ENCODE data around the gene RBMY1D. TPM values are rescaled to one million over a fixed set of nuclear protein-coding genes. Genes with fewer than 3 reads are reported as not detected.
"Not testable (repeated sequence)": the region's sequence is repeated elsewhere in the genome, so short reads cannot be mapped to it uniquely, and the experiment has no call there.

RBMY1D gene
- total RNA-seq, result not detected
- not detected for polyA plus RNA-seq (ENCODE audit: insufficient read depth, low read depth, low replicate concordance)
- long read RNA-seq, donor 1, result 0 reads
- long read RNA-seq, donor 2, result 0 reads
- long read RNA-seq, donor 3, result 0 reads
- long read RNA-seq, donor 4, result 0 reads
- long read RNA-seq, donor 5, result 0 reads
- long read RNA-seq, donor 6, result 0 reads
- long read RNA-seq, donor 7, result 0 reads
- long read RNA-seq, donor 8, result 0 reads
- long read RNA-seq, donor 9, result 0 reads
- long read RNA-seq, donor 10, result 0 reads

DNA sequence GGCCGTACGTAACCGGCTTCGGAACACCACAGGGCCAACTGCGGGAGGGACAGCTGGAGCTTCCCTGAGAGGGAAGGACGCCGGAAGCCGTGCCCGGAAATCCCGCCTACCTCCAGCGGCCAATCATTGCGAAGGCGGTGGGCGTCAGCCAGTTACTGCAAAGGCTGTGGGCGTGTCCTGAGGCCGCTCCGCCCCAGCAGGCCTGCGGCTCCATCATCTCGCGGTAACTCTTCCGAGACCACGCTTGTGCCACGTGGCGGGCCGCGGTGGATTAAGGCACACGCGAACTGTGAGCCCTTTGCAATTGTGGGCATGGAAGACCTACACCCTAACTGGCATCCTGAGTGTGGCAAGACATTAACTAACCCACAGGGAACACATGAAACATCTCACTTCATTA, at the start of gene RBMY1D:
RBMY1D (minus strand) TSS at position 101 of the 400 bp plus-strand sequence. CDS start 2,013 bp downstream, outside the sequence.
- DNase-seq; H3K27ac ChIP-seq (ENCODE audit: low read depth in 2 of 2, low read length in 2 of 2); H3K36me3 ChIP-seq (ENCODE audit: control insufficient read depth in 2 of 3, insufficient read depth in 3 of 3, low read length in 3 of 3); H3K27me3 ChIP-seq (ENCODE audit: control insufficient read depth, insufficient read depth, low read length); H3K9ac ChIP-seq (ENCODE audit: low read length in 3 of 3); H3K4me1 ChIP-seq (ENCODE audit: control insufficient read depth in 2 of 3, insufficient read depth in 2 of 3, low read depth in 1 of 3, low read length in 3 of 3); FAIRE-seq; H3K9me3 ChIP-seq (ENCODE audit: control insufficient read depth in 2 of 3, insufficient read depth in 1 of 3, low read length in 3 of 3); intact Hi-C loops (cut with DNase I); H3K4me3 ChIP-seq (ENCODE audit: low read length in 3 of 3): not testable (repeated sequence)

DNA sequence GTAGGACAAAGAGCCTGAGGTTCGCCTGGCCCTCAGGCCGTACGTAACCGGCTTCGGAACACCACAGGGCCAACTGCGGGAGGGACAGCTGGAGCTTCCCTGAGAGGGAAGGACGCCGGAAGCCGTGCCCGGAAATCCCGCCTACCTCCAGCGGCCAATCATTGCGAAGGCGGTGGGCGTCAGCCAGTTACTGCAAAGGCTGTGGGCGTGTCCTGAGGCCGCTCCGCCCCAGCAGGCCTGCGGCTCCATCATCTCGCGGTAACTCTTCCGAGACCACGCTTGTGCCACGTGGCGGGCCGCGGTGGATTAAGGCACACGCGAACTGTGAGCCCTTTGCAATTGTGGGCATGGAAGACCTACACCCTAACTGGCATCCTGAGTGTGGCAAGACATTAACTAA, 23.6 kb upstream of the RBMY1D start, which contains the start of gene RBMY1E:
RBMY1E (minus strand) TSS at position 101 of the 400 bp plus-strand sequence. CDS start 1,978 bp downstream, outside the sequence.
- H3K9ac ChIP-seq (ENCODE audit: low read length in 3 of 3); H3K36me3 ChIP-seq (ENCODE audit: control insufficient read depth in 2 of 3, insufficient read depth in 3 of 3, low read length in 3 of 3); H3K27me3 ChIP-seq (ENCODE audit: control insufficient read depth, insufficient read depth, low read length); FAIRE-seq; H3K9me3 ChIP-seq (ENCODE audit: control insufficient read depth in 2 of 3, insufficient read depth in 1 of 3, low read length in 3 of 3); H3K27ac ChIP-seq (ENCODE audit: low read depth in 2 of 2, low read length in 2 of 2); DNase-seq; H3K4me3 ChIP-seq (ENCODE audit: low read length in 3 of 3); H3K4me1 ChIP-seq (ENCODE audit: control insufficient read depth in 2 of 3, insufficient read depth in 2 of 3, low read depth in 1 of 3, low read length in 3 of 3); intact Hi-C loops (cut with DNase I): not testable (repeated sequence)

GRCh38 chrY:21869407-21870076, 24.8 kb downstream of the RBMY1D start:
- H3K27ac ChIP-seq (ENCODE audit: low read depth in 2 of 2, low read length in 2 of 2); H3K4me1 ChIP-seq (ENCODE audit: control insufficient read depth in 2 of 3, insufficient read depth in 2 of 3, low read depth in 1 of 3, low read length in 3 of 3); H3K4me3 ChIP-seq (ENCODE audit: low read length in 3 of 3); DNase-seq; H3K9ac ChIP-seq (ENCODE audit: low read length in 3 of 3); H3K9me3 ChIP-seq (ENCODE audit: control insufficient read depth in 2 of 3, insufficient read depth in 1 of 3, low read length in 3 of 3); H3K27me3 ChIP-seq (ENCODE audit: control insufficient read depth, insufficient read depth, low read length); FAIRE-seq; intact Hi-C loops (cut with DNase I); H3K36me3 ChIP-seq (ENCODE audit: control insufficient read depth in 2 of 3, insufficient read depth in 3 of 3, low read length in 3 of 3): not testable (repeated sequence)

GRCh38 chrY:21845481-21845880, 48.8 kb downstream of the RBMY1D start:
- no peaks in the 10 kb centered on the region for H3K4me1 ChIP-seq (ENCODE audit: control insufficient read depth in 2 of 3, insufficient read depth in 2 of 3, low read depth in 1 of 3, low read length in 3 of 3)
- intact Hi-C loops (cut with DNase I), result no loop called here
- H3K9me3 ChIP-seq (ENCODE audit: control insufficient read depth in 2 of 3, insufficient read depth in 1 of 3, low read length in 3 of 3), result no peaks in the 10 kb centered on the region
- FAIRE-seq, result no peak
- H3K27me3 ChIP-seq (ENCODE audit: control insufficient read depth, insufficient read depth, low read length), result no peaks in the 10 kb centered on the region
- no peak overlapping the region for H3K9ac ChIP-seq (ENCODE audit: low read length in 3 of 3)
- no peak overlapping the region for H3K4me3 ChIP-seq (ENCODE audit: low read length in 3 of 3)
- no peak overlapping the region for H3K27ac ChIP-seq (ENCODE audit: low read depth in 2 of 2, low read length in 2 of 2)
- no peaks in the 10 kb centered on the region for H3K36me3 ChIP-seq (ENCODE audit: control insufficient read depth in 2 of 3, insufficient read depth in 3 of 3, low read length in 3 of 3)
- DNase-seq, result no peak
- no peak for TF ChIP-seq CTCF (IDR thresholded peaks at IDR 0.05; ENCODE audit: borderline replicate concordance, extremely low read depth, insufficient read depth)

DNA sequence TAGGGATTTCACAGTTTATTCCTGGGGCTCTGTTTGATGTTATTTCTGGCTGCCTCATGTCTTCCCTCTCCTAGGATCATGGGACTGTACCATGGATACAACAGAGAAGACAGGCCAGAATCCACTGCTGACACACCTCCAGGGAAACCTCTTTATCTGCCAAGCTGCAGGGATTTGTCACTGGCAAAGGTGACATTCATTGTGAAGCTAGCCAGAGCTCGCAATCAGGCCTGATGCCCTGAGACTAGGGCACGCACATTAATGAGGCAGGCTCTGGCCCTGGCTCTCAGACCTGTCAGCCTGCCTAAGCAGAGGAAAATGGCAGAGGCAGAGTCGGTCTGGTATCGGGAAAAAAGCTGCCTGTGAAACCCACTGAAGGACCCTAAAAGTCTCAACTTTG, 52.2 kb downstream of the RBMY1D start:
- intact Hi-C loops (cut with DNase I), result no loop called here
- H3K27me3 ChIP-seq (ENCODE audit: control insufficient read depth, insufficient read depth, low read length), result no peaks in the 10 kb centered on the region
- no peaks in the 10 kb centered on the region for H3K4me1 ChIP-seq (ENCODE audit: control insufficient read depth in 2 of 3, insufficient read depth in 2 of 3, low read depth in 1 of 3, low read length in 3 of 3)
- no peak for TF ChIP-seq CTCF (IDR thresholded peaks at IDR 0.05; ENCODE audit: borderline replicate concordance, extremely low read depth, insufficient read depth)
- no peaks in the 10 kb centered on the region for H3K9me3 ChIP-seq (ENCODE audit: control insufficient read depth in 2 of 3, insufficient read depth in 1 of 3, low read length in 3 of 3)
- no peak overlapping the region for H3K27ac ChIP-seq (ENCODE audit: low read depth in 2 of 2, low read length in 2 of 2)
- DNase-seq, result no peak
- H3K4me3 ChIP-seq (ENCODE audit: low read length in 3 of 3), result no peak overlapping the region
- FAIRE-seq, result no peak
- H3K9ac ChIP-seq (ENCODE audit: low read length in 3 of 3), result no peak overlapping the region
- H3K36me3 ChIP-seq (ENCODE audit: control insufficient read depth in 2 of 3, insufficient read depth in 3 of 3, low read length in 3 of 3), result no peaks in the 10 kb centered on the region
